Stimulated activated naive CD4-positive, alpha-beta T cell (primary cell): ENCODE data around the gene NDUFC2.
"Not testable (repeated sequence)": the region's sequence is repeated elsewhere in the genome, so short reads cannot be mapped to it uniquely, and the experiment has no call there.

ENCODE experiments used
- DNase-seq, 6 experiments: peaks; one replicate each; lab custom pipeline; 2025; lab: John Stamatoyannopoulos, UW

Gene NDUFC2

GRCh38 chr11:78080084-78080817 lies 589 bp upstream of the NDUFC2 start:
- DNase-seq: no peak

GRCh38 chr11:78078218-78079167 lies 1.2 kb downstream of the NDUFC2 start:
- DNase-seq: no peak

GRCh38 chr11:78077592-78077991 lies 2.1 kb downstream of the NDUFC2 start:
- not testable (repeated sequence) for DNase-seq

- no peak for DNase-seq
These were observed 2.8 kb downstream of the NDUFC2 start for GRCh38 chr11:78076733-78077403.

GRCh38 chr11:78074756-78075155 lies 4.9 kb downstream of the NDUFC2 start:
- no peak for DNase-seq

- DNase-seq: no peak
These were observed 7.2 kb downstream of the NDUFC2 start for GRCh38 chr11:78072455-78072854.

GRCh38 chr11:78071717-78072116 lies 7.9 kb downstream of the NDUFC2 start:
- DNase-seq: no peak

- DNase-seq: no peak
These were observed 9.0 kb downstream of the NDUFC2 start for GRCh38 chr11:78070621-78071020.

GRCh38 chr11:78069465-78069864 lies 10.2 kb downstream of the NDUFC2 start:
- no peak for DNase-seq

GRCh38 chr11:78067704-78068103 lies 12.0 kb downstream of the NDUFC2 start:
- DNase-seq: no peak

GRCh38 chr11:78066471-78066870 lies 13.2 kb downstream of the NDUFC2 start:
- DNase-seq: no peak

- no peak for DNase-seq
These were observed 14.5 kb downstream of the NDUFC2 start for GRCh38 chr11:78065203-78065602.

- no peak for DNase-seq
These were observed 16.1 kb downstream of the NDUFC2 start, which contains the start of gene THRSP for GRCh38 chr11:78063440-78064181. TSS of gene THRSP (plus strand) at chr11:78063861. CDS start at chr11:78063882, 21 bp downstream.

GRCh38 chr11:78062671-78063070 lies 17.0 kb downstream of the NDUFC2 start:
- DNase-seq: no peak

GRCh38 chr11:78061921-78062311 lies 17.7 kb downstream of the NDUFC2 start:
- no peak for DNase-seq

- DNase-seq: no peak
These were observed 18.4 kb downstream of the NDUFC2 start for GRCh38 chr11:78061088-78061920.

GRCh38 chr11:78060533-78060932 lies 19.1 kb downstream of the NDUFC2 start:
- DNase-seq: no peak

GRCh38 chr11:78059749-78060328 lies 19.8 kb downstream of the NDUFC2 start:
- DNase-seq: not testable (repeated sequence)

GRCh38 chr11:78057462-78058055 lies 22.1 kb downstream of the NDUFC2 start:
- DNase-seq: no peak

GRCh38 chr11:78056093-78056492 lies 23.6 kb downstream of the NDUFC2 start:
- DNase-seq: no peak
